ENCODE measurements around the gene NKX2-4. TPM values are rescaled to one million over a fixed set of nuclear protein-coding genes. Genes with fewer than 3 reads are reported as not detected.

NKX2-4 gene
- total RNA-seq, result not detected in 2 replicates

GRCh38 chr20:21397341-21398108 lies at the start of gene NKX2-4:
TSS of gene NKX2-4 (minus strand) at chr20:21397526. CDS start at chr20:21397399, 127 bp downstream.

Small RNA genes lying within 50 kb of the gene (small RNA-seq; reads per million reads assigned to genes)
- not detected for gene RN7SKP140

Other genes with a start within 250 kb of the NKX2-4 start
- gene XRN2, start 94.2 kb downstream of the NKX2-4 start, total RNA-seq, result 82.6 and 100 TPM in 2 replicates
- not detected in 2 replicates for gene NKX2-2, start 116.5 kb upstream of the NKX2-4 start, total RNA-seq

Measured in vein endothelial cell (primary cell).